Limb (tissue), 2 donors: ENCODE results near the gene CALD1.

Experiments used
- DNase-seq, 2 donors: peaks; one replicate each; pipeline ENCODE4 v3.0.0-alpha.2; 2016; ENCODE audit errors: extremely low spot score in 2 of 2

Gene CALD1

GRCh38 chr7:134857958-134858357 lies 78.5 kb downstream of the CALD1 start:
- DNase-seq: no peak

- DNase-seq: no peak
Observed at GRCh38 chr7:134859783-134860182, 80.3 kb downstream of the CALD1 start.

- DNase-seq: no peak
Observed at GRCh38 chr7:134865001-134865845, 85.8 kb downstream of the CALD1 start.

GRCh38 chr7:134866617-134867016 lies 87.2 kb downstream of the CALD1 start:
- peak in 1 of 2 donors; percentile 56 for DNase-seq

GRCh38 chr7:134870156-134870555 lies 90.7 kb downstream of the CALD1 start:
- DNase-seq: no peak

- DNase-seq: no peak
Observed at GRCh38 chr7:134870781-134871180, 91.3 kb downstream of the CALD1 start.

GRCh38 chr7:134873253-134873652 lies 93.8 kb downstream of the CALD1 start:
- DNase-seq: no peak

- no peak for DNase-seq
Observed at GRCh38 chr7:134874407-134874806, 95.0 kb downstream of the CALD1 start.

GRCh38 chr7:134875867-134876266 lies 96.4 kb downstream of the CALD1 start:
- no peak for DNase-seq

- DNase-seq: no peak
Observed at GRCh38 chr7:134878746-134879357, 99.4 kb downstream of the CALD1 start.

GRCh38 chr7:134879815-134880475 lies 100.5 kb downstream of the CALD1 start:
- no peak for DNase-seq

GRCh38 chr7:134882481-134882880 lies 103.0 kb downstream of the CALD1 start:
- no peak for DNase-seq

GRCh38 chr7:134885967-134886352 lies 106.5 kb downstream of the CALD1 start:
- no peak for DNase-seq

- DNase-seq: no peak
Observed at GRCh38 chr7:134886353-134887057, 107.1 kb downstream of the CALD1 start.

- no peak for DNase-seq
Observed at GRCh38 chr7:134887523-134887922, 108.1 kb downstream of the CALD1 start.

- no peak for DNase-seq
Observed at GRCh38 chr7:134888141-134888740, 108.8 kb downstream of the CALD1 start.

GRCh38 chr7:134890246-134891240 lies 111.1 kb downstream of the CALD1 start:
- DNase-seq: peak in 1 of 2 donors; percentile 46

GRCh38 chr7:134891262-134891695 lies 111.8 kb downstream of the CALD1 start:
- DNase-seq: peak; percentile 86 to 92

GRCh38 chr7:134891696-134892678 lies 112.6 kb downstream of the CALD1 start:
- peak in 1 of 2 donors; percentile 55 for DNase-seq
